ENCODE measurements around the gene GABBR2. TPM values are rescaled to one million over a fixed set of nuclear protein-coding genes. Genes with fewer than 3 reads are reported as not detected.

Gene GABBR2
- total RNA-seq, 1 experiment from 2014 or later: 0.23 TPM

DNA sequence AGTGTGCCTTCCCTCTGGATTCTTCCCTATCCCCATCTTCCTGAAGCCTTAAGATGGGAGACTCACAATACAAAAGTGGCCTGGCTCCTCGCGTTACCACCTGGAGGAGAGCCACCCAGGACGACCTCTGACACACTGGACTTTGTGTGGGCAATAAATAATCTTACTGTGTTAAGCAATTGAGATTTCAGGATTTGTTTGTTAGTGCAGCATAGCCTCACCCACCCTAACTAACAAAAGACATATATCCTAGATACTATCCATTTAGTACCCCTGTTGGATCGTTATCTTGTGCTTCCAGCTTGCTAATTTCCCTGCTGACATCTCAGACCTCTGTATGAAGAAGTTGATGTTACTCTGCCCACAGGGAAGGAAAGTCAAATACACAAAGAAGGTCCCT lies 7.9 kb downstream of the GABBR2 start:
- no peak for TF ChIP-seq CTCF (IDR thresholded peaks at IDR 0.05; ENCODE audit: insufficient read depth in 1 of 2, low read depth in 1 of 2, low read length in 1 of 2, severe bottlenecking in 1 of 2, unreplicated experiment in 1 of 2)
- no peaks in the 10 kb centered on the region for H3K9me3 ChIP-seq
- Mint-ChIP-seq H3K4me1 (ENCODE audit: low read depth, unreplicated experiment) (no peaks in the 10 kb centered on the region), H3K4me3 (ENCODE audit: unreplicated experiment) (no peak overlapping the region), H3K36me3 (ENCODE audit: insufficient read depth, unreplicated experiment) (no peaks in the 10 kb centered on the region), H3K27me3 (ENCODE audit: insufficient read depth, unreplicated experiment) (peaks cover 6% of the 10 kb centered on the region), H3K27ac (ENCODE audit: unreplicated experiment) (no peak overlapping the region), H3K9me3 (ENCODE audit: unreplicated experiment) (no peaks in the 10 kb centered on the region)
- no peak for DNase-seq
- no peaks in the 10 kb centered on the region for H3K4me1 ChIP-seq
- no peaks in the 10 kb centered on the region for H3K27me3 ChIP-seq (replicated peaks; ENCODE audit: control insufficient read depth, insufficient read depth, low read length)
- CTCF ChIA-PET: no interaction called here
- POLR2A ChIA-PET: no interaction called here
- H3K36me3 ChIP-seq (ENCODE audit: control insufficient read depth, insufficient read depth, low read length): no peaks in the 10 kb centered on the region
- BruUV-seq (replicated peaks): no TSS peak
- no peak overlapping the region for H3K4me3 ChIP-seq (ENCODE audit: low read depth, low read length)
- intact Hi-C loops (cut with micrococcal nuclease; ENCODE audit: unreplicated experiment): no loop called here

DNA sequence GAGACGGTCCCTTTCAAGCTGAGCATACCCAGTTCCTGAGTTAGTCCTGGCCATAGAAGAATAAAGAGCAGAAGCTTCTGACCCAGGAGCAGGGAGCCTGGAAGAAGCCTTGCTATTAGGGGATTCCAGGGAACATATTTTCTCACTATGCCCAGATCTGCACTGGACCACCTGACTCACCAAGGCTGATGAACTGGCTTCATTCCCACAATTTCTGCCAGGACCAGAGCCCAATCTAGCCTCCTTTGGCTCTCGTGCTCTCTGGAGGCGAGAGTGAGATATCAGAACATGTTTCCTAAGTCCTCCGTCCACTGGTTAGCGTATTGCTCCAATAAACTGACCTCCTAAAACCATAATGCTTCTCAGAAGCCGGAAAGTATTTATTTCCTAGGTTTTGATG lies 9.9 kb downstream of the GABBR2 start:
- Mint-ChIP-seq H3K27ac (ENCODE audit: unreplicated experiment) (no peak overlapping the region), H3K36me3 (ENCODE audit: insufficient read depth, unreplicated experiment) (no peaks in the 10 kb centered on the region), H3K9me3 (ENCODE audit: unreplicated experiment) (no peaks in the 10 kb centered on the region), H3K4me3 (ENCODE audit: unreplicated experiment) (no peak overlapping the region), H3K27me3 (ENCODE audit: insufficient read depth, unreplicated experiment) (peaks cover 7% of the 10 kb centered on the region), H3K4me1 (ENCODE audit: low read depth, unreplicated experiment) (no peaks in the 10 kb centered on the region)
- no TSS peak for BruUV-seq (replicated peaks)
- Histone ChIP-seq H3K4me1 (no peaks in the 10 kb centered on the region), H3K9me3 (no peaks in the 10 kb centered on the region), H3K4me3 (ENCODE audit: low read depth, low read length) (no peak overlapping the region), H3K27me3 (replicated peaks; ENCODE audit: control insufficient read depth, insufficient read depth, low read length) (no peaks in the 10 kb centered on the region), H3K36me3 (ENCODE audit: control insufficient read depth, insufficient read depth, low read length) (no peaks in the 10 kb centered on the region)
- TF ChIP-seq CTCF (IDR thresholded peaks at IDR 0.05; ENCODE audit: insufficient read depth in 1 of 2, low read depth in 1 of 2, low read length in 1 of 2, severe bottlenecking in 1 of 2, unreplicated experiment in 1 of 2): no peak
- intact Hi-C loops (cut with micrococcal nuclease; ENCODE audit: unreplicated experiment): no loop called here
- DNase-seq: no peak
- POLR2A ChIA-PET: no interaction called here
- CTCF ChIA-PET: no interaction called here

DNA sequence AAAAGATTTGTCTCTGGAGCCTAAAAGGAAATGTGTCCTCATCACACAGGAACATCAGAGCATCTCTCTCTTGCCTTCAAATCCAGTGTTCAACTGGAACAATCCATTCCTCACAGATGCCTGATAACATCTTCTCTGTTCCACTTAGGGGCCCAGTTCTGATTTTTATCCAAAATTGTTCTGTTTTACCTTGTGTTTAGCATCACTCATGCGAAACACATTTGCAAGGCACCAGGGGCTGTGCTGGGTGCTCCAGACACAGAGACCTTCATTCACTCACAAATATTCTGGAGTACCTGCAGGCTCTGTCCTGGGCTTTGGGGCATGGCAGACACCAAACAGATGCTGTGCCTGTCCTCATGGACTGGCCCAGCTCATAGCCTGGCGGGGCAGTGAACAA lies 13.8 kb downstream of the GABBR2 start:
- no peak overlapping the region for H3K4me3 ChIP-seq (ENCODE audit: low read depth, low read length)
- Mint-ChIP-seq H3K4me3 (ENCODE audit: unreplicated experiment) (no peak overlapping the region), H3K9me3 (ENCODE audit: unreplicated experiment) (no peaks in the 10 kb centered on the region), H3K27me3 (ENCODE audit: insufficient read depth, unreplicated experiment) (peaks cover 7% of the 10 kb centered on the region), H3K27ac (ENCODE audit: unreplicated experiment) (no peak overlapping the region), H3K4me1 (ENCODE audit: low read depth, unreplicated experiment) (no peaks in the 10 kb centered on the region), H3K36me3 (ENCODE audit: insufficient read depth, unreplicated experiment) (no peaks in the 10 kb centered on the region)
- no peaks in the 10 kb centered on the region for H3K4me1 ChIP-seq
- no peak for DNase-seq
- no peaks in the 10 kb centered on the region for H3K9me3 ChIP-seq
- intact Hi-C loops (cut with micrococcal nuclease; ENCODE audit: unreplicated experiment): no loop called here
- CTCF ChIA-PET: no interaction called here
- H3K36me3 ChIP-seq (ENCODE audit: control insufficient read depth, insufficient read depth, low read length): no peaks in the 10 kb centered on the region
- POLR2A ChIA-PET: no interaction called here
- BruUV-seq (replicated peaks): no TSS peak
- no peaks in the 10 kb centered on the region for H3K27me3 ChIP-seq (replicated peaks; ENCODE audit: control insufficient read depth, insufficient read depth, low read length)
- no peak for TF ChIP-seq CTCF (IDR thresholded peaks at IDR 0.05; ENCODE audit: insufficient read depth in 1 of 2, low read depth in 1 of 2, low read length in 1 of 2, severe bottlenecking in 1 of 2, unreplicated experiment in 1 of 2)

Data from Caco-2 (cell line).